Liver (tissue), 9 donors: ENCODE measurements around the gene EPC2. TPM values are rescaled to one million over a fixed set of nuclear protein-coding genes. Genes with fewer than 3 reads are reported as not detected.
A peak's percentile ranks its signal among the peaks of the same experiment; 100 is the strongest.
"Not testable (repeated sequence)": the region's sequence is repeated elsewhere in the genome, so short reads cannot be mapped to it uniquely, and the experiment has no call there.

Experiments used
- DNase-seq: peaks from one replicate; pipeline ENCODE4 v3.0.0-alpha.2; 2017; ENCODE audit warnings: low spot score
- H3K27ac ChIP-seq, 2 donors: one replicate each; pipeline ENCODE4 v1.7.0; 2013; ENCODE audit warnings: inconsistent platforms in 2 of 2, low read length in 2 of 2, control low read depth in 1 of 2, low read depth in 1 of 2, mild to moderate bottlenecking in 1 of 2
- H3K27me3 ChIP-seq, 4 donors: one replicate each; pipeline versions ENCODE4 v1.6.1 to v1.7.0; 2013; ENCODE audit warnings: low read length in 3 of 4, inconsistent platforms in 1 of 4, mild to moderate bottlenecking in 1 of 4, moderate library complexity in 1 of 4; ENCODE audit not compliant: control insufficient read depth in 4 of 4, insufficient read depth in 4 of 4
- H3K36me3 ChIP-seq, 4 donors: one replicate each; pipeline versions ENCODE4 v1.6.1 to v1.7.0; 2013; ENCODE audit warnings: low read length in 3 of 4, mild to moderate bottlenecking in 3 of 4, low read depth in 1 of 4, moderate library complexity in 1 of 4; ENCODE audit not compliant: control insufficient read depth in 4 of 4, insufficient read depth in 3 of 4
- H3K4me1 ChIP-seq, 4 donors: one replicate each; pipeline versions ENCODE4 v1.6.1 to v1.7.0; 2013; ENCODE audit warnings: low read length in 3 of 4, mild to moderate bottlenecking in 3 of 4, moderate library complexity in 1 of 4; ENCODE audit not compliant: control insufficient read depth in 4 of 4, insufficient read depth in 4 of 4
- H3K4me3 ChIP-seq, 3 donors: one replicate each; pipeline versions ENCODE4 v1.6.1 to v1.7.0; 2013; ENCODE audit warnings: low read length in 3 of 3, control low read depth in 1 of 3, low read depth in 1 of 3, mild to moderate bottlenecking in 1 of 3
- H3K9ac ChIP-seq, 2 donors: one replicate each; pipeline ENCODE4 v1.7.0; 2013; ENCODE audit warnings: low read length in 2 of 2, mild to moderate bottlenecking in 2 of 2, moderate library complexity in 2 of 2, control low read depth in 1 of 2, low read depth in 1 of 2
- H3K9me3 ChIP-seq, 4 donors: one replicate each; pipeline versions ENCODE4 v1.6.1 to v1.7.0; 2013; ENCODE audit warnings: low read length in 3 of 4; ENCODE audit not compliant: control insufficient read depth in 4 of 4
- EGR1 ChIP-seq, 2 donors: IDR thresholded peaks; 2 replicates each; pipeline ENCODE4 v1.6.1; 2016 to 2018; ENCODE audit warnings: antibody characterized with exemption in 2 of 2, low read depth in 2 of 2
- FOXA1 ChIP-seq: IDR thresholded peaks from 2 replicates; pipeline ENCODE4 v1.6.1; 2016; ENCODE audit warnings: antibody characterized with exemption
- HNF4A ChIP-seq, 2 donors: conservative IDR thresholded peaks; 2 replicates each; pipeline ENCODE4 v1.6.1; 2016; ENCODE audit warnings: antibody characterized with exemption in 2 of 2, mild to moderate bottlenecking in 2 of 2
- JUND ChIP-seq, 2 donors: IDR thresholded peaks; 2 replicates each; pipeline ENCODE4 v1.6.1; 2016; ENCODE audit warnings: antibody characterized with exemption in 2 of 2
- RAD21 ChIP-seq, 2 donors: IDR thresholded peaks; 2 replicates each; pipeline ENCODE4 v1.6.1; 2016; ENCODE audit warnings: antibody characterized with exemption in 2 of 2, mild to moderate bottlenecking in 2 of 2
- RXRA ChIP-seq, 2 donors: IDR thresholded peaks; 2 replicates each; pipeline ENCODE4 v1.6.1; 2017 to 2018; ENCODE audit warnings: antibody characterized with exemption in 2 of 2, mild to moderate bottlenecking in 1 of 2
- SP1 ChIP-seq: IDR thresholded peaks from 2 replicates; pipeline ENCODE4 v1.6.1; 2018; ENCODE audit warnings: antibody characterized with exemption, mild to moderate bottlenecking
- YY1 ChIP-seq: IDR thresholded peaks from 2 replicates; pipeline ENCODE4 v1.6.1; 2016; ENCODE audit warnings: antibody characterized with exemption, mild to moderate bottlenecking
- WGBS: extraction: QIAGEN DNeasy Blood & Tissue Kit; methylation state at CpG from one replicate; pipeline ENCODE4 v1.1.7; 2013; 5-methylcytosine and 5-hydroxymethylcytosine counted together
- polyA plus RNA-seq, 2 donors: library from polyadenylated mRNA; stranded (reverse) in 1 of 2; unstranded in 1 of 2; fragments of 200-250 nt in 1 of 2; fragments of >200 nt in 1 of 2; fragmentation: Nextera tagmentation in 1 of 2; extraction: Ambion mirVana in 1 of 2; gene quantifications; one replicate each; pipeline versions ENCODE4 v1.2.1 to v1.2.3, GENCODE V29; 2013 to 2015
- total RNA-seq, 2 donors: library from RNA; depleted of rRNA; stranded (reverse); fragments of >200 nt; gene quantifications; one replicate each; pipeline ENCODE4 v1.2.3, GENCODE V29; 2014
- TF ChIP-seq, protein P1 (sequence below): IDR thresholded peaks from 2 replicates; pipeline ENCODE4 v1.6.1; 2016; ENCODE audit warnings: antibody characterized with exemption
- TF ChIP-seq, protein P2 (sequence below): fragments of 150-350 bp; IDR thresholded peaks from 2 replicates; pipeline ENCODE4 v1.5.1; 2017; ENCODE audit warnings: improper control_type of control experiment, low read depth, low read length; ENCODE audit not compliant: missing input control
- TF ChIP-seq, protein P3 (sequence below): IDR thresholded peaks from 2 replicates; pipeline ENCODE4 v1.6.1; 2016; ENCODE audit warnings: antibody characterized with exemption, mild to moderate bottlenecking
- TF ChIP-seq, protein P4 (sequence below): IDR thresholded peaks from 2 replicates; pipeline ENCODE4 v1.6.1; 2016; ENCODE audit warnings: antibody characterized with exemption
- donor health status: healthy.
- donor health status: healthy.
- donor health status: healthy.
- donor health status: healthy.
- donor health status: healthy.

Gene EPC2
- total and polyA plus RNA-seq, 4 donors, result 2.8 to 17.7 (median 9.6) TPM

DNA sequence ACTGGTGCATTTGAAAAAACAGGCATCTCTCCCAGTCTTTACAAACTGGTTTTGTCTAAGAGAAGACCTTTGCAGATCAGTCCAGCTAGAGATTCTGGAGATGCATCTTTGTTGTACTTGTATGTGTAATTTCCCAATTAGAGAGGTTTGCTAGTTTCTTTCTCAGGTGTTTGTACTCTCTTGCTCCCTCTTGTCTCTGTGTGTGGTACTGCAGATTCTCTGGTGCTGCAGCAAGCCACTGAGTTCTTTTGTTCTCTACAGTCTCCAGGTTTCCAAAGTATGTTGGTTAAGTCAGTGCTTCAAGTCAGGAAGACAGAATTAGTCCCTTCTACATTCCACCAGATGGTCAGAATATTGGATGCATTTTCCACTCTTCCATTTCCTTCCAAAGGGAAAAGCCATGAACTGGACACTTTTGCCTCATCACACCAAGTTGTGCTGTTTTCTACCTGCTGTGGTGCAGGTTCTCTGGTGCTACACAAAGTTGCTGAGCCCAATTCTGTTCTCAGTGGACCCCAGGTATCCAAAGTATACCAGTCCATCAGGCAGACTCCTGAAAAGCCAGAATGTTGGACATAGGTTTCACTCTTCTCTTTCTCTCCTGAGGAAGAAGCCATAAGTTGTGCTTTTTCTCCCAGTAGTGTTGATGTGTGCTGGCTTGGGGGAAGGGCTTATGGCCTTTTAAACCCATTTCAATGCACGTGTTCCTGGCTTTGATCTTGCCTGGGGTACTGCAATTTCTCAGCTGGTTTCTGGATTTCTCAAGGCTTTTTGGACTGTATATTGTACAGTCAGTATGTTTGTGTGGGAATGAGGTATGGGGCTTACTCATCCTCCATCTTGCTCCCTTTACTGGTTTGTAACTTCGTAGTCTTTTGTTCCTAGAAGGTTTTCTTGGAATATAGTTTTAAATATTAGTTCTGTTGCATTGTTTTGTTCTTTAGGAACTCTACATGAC, 29.8 kb downstream of the EPC2 start:
- Histone ChIP-seq H3K27me3 (no peaks in the 10 kb centered on the region), H3K36me3 (no peaks in the 10 kb centered on the region), H3K4me1 (peaks cover 0 to 3% (median 1%) of the 10 kb centered on the region in 4 donors), H3K9me3 (no peaks in the 10 kb centered on the region), H3K27ac (no peak overlapping the region), H3K4me3 (no peak overlapping the region), H3K9ac (no peak overlapping the region)
- 83% methylated on average over 2 of the region's 2 CpGs for WGBS
- no peak for DNase-seq
- TF ChIP-seq RAD21 (IDR thresholded peaks at IDR 0.05) (peak; percentile 22 to 67), SP1 (no peak), EGR1 (IDR thresholded peaks at IDR 0.05; ENCODE audit: low read depth in 2 of 2) (no peak), RXRA (IDR thresholded peaks at IDR 0.05) (no peak)
- TF ChIP-seq, protein P1, sequence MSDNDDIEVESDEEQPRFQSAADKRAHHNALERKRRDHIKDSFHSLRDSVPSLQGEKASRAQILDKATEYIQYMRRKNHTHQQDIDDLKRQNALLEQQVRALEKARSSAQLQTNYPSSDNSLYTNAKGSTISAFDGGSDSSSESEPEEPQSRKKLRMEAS, result no peak
- TF ChIP-seq, protein P2, sequence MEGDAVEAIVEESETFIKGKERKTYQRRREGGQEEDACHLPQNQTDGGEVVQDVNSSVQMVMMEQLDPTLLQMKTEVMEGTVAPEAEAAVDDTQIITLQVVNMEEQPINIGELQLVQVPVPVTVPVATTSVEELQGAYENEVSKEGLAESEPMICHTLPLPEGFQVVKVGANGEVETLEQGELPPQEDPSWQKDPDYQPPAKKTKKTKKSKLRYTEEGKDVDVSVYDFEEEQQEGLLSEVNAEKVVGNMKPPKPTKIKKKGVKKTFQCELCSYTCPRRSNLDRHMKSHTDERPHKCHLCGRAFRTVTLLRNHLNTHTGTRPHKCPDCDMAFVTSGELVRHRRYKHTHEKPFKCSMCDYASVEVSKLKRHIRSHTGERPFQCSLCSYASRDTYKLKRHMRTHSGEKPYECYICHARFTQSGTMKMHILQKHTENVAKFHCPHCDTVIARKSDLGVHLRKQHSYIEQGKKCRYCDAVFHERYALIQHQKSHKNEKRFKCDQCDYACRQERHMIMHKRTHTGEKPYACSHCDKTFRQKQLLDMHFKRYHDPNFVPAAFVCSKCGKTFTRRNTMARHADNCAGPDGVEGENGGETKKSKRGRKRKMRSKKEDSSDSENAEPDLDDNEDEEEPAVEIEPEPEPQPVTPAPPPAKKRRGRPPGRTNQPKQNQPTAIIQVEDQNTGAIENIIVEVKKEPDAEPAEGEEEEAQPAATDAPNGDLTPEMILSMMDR, result peak; percentile 46

DNA sequence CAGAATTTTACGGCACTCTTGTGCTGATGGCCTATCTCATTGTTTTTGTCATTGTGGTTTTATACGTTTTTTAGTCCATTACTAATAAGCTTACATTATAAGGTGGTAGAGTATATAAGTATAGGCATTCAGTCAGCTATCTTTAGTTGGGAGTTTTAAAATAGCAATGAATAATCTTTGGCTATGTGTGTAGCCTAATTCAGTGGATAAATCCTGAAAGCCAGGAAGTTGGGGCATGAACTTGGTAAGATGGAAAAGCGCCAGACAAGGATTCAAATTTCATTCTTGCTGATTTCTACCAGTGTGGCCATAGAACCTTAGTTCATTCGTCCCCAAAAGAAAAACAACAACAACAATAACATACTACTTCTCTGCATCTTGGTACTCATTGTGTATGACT, 31.2 kb downstream of the EPC2 start:
- TF ChIP-seq JUND (IDR thresholded peaks at IDR 0.05) (no peak), HNF4A (conservative IDR thresholded peaks at IDR 0.05) (no peak), FOXA1 (no peak), YY1 (no peak)
- TF ChIP-seq, protein P3, sequence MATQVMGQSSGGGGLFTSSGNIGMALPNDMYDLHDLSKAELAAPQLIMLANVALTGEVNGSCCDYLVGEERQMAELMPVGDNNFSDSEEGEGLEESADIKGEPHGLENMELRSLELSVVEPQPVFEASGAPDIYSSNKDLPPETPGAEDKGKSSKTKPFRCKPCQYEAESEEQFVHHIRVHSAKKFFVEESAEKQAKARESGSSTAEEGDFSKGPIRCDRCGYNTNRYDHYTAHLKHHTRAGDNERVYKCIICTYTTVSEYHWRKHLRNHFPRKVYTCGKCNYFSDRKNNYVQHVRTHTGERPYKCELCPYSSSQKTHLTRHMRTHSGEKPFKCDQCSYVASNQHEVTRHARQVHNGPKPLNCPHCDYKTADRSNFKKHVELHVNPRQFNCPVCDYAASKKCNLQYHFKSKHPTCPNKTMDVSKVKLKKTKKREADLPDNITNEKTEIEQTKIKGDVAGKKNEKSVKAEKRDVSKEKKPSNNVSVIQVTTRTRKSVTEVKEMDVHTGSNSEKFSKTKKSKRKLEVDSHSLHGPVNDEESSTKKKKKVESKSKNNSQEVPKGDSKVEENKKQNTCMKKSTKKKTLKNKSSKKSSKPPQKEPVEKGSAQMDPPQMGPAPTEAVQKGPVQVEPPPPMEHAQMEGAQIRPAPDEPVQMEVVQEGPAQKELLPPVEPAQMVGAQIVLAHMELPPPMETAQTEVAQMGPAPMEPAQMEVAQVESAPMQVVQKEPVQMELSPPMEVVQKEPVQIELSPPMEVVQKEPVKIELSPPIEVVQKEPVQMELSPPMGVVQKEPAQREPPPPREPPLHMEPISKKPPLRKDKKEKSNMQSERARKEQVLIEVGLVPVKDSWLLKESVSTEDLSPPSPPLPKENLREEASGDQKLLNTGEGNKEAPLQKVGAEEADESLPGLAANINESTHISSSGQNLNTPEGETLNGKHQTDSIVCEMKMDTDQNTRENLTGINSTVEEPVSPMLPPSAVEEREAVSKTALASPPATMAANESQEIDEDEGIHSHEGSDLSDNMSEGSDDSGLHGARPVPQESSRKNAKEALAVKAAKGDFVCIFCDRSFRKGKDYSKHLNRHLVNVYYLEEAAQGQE, result no peak
- TF ChIP-seq, protein P4, sequence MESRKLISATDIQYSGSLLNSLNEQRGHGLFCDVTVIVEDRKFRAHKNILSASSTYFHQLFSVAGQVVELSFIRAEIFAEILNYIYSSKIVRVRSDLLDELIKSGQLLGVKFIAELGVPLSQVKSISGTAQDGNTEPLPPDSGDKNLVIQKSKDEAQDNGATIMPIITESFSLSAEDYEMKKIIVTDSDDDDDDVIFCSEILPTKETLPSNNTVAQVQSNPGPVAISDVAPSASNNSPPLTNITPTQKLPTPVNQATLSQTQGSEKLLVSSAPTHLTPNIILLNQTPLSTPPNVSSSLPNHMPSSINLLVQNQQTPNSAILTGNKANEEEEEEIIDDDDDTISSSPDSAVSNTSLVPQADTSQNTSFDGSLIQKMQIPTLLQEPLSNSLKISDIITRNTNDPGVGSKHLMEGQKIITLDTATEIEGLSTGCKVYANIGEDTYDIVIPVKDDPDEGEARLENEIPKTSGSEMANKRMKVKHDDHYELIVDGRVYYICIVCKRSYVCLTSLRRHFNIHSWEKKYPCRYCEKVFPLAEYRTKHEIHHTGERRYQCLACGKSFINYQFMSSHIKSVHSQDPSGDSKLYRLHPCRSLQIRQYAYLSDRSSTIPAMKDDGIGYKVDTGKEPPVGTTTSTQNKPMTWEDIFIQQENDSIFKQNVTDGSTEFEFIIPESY, result no peak
- Histone ChIP-seq H3K4me3 (no peak overlapping the region), H3K9ac (no peak overlapping the region), H3K27ac (no peak overlapping the region), H3K27me3 (no peaks in the 10 kb centered on the region), H3K36me3 (no peaks in the 10 kb centered on the region), H3K4me1 (peaks cover 0 to 3% (median 1%) of the 10 kb centered on the region in 4 donors), H3K9me3 (no peaks in the 10 kb centered on the region)
- 66% methylated on average over 4 of the region's 4 CpGs for WGBS
- DNase-seq, result no peak

DNA sequence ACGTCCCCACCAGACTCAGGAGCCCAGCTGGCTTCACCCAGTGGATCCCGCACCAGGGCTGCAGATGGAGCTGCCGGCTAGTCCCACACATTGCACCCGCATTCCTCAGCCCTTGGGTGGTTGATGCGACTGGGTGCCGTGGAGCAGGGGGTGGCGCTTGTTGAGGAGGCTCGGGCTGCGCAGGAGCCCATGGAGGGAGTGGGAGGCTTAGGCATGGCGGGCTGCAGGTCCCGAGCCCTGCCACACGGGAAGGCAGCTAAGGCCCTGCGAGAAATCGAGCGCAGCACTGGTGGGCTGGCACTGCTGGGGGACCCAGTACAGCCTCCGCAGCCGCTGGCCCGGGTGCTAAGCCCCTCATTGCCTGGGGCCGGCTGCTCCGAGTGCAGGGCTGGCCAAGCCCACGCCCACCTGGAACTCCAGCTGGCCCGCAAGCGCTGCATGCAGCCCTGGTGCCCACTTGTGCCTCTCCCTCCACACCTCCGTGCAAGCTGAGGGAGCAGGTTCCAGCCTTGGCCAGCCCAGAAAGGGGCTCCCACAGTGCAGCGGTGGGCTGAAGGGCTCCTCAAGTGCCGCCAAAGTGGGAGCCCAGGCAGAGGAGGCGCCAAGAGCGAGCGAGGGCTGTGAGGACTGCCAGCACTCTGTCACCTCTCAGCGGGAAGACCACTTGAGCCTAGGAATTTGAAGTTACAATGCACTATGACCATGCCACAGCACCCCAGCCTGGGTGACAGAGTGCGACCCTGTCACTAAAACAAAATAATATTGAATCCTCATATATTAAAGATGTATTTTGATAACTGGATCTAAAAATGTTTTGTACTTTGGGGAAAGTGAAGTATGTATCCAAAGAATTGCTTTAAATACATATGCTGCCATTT, 34.0 kb downstream of the EPC2 start:
- H3K9me3 ChIP-seq, H3K36me3 ChIP-seq, H3K9ac ChIP-seq, H3K27ac ChIP-seq, H3K4me3 ChIP-seq, H3K27me3 ChIP-seq, DNase-seq, H3K4me1 ChIP-seq: not testable (repeated sequence)
- WGBS, result 98% methylated on average over 31 of the region's 31 CpGs
